Testis (tissue), 3 donors: ENCODE measurements around the gene CFL1. TPM values are rescaled to one million over a fixed set of nuclear protein-coding genes. Genes with fewer than 3 reads are reported as not detected.

Experiments used
- DNase-seq: peaks from one replicate; pipeline ENCODE4 v3.0.0-alpha.2; 2019
- H3K27ac ChIP-seq, 2 donors: fragments of 200-600 bp; sonication (generic); one replicate each; pipeline ENCODE4 v1.5.1; 2019
- H3K27me3 ChIP-seq: fragments of 200-600 bp; sonication (generic); one replicate; pipeline ENCODE4 v1.5.1; 2019
- H3K36me3 ChIP-seq: fragments of 200-600 bp; sonication (generic); one replicate; pipeline ENCODE4 v1.5.1; 2017; ENCODE audit warnings: low read depth; ENCODE audit errors: missing control alignments
- H3K4me1 ChIP-seq: fragments of 200-600 bp; sonication (generic); one replicate; pipeline ENCODE4 v1.5.1; 2019
- H3K4me3 ChIP-seq, 2 donors: fragments of 200-600 bp; sonication (generic); one replicate each; pipeline ENCODE4 v1.5.1; 2017 to 2019
- H3K9me3 ChIP-seq: fragments of 200-600 bp; sonication (generic); one replicate; pipeline ENCODE4 v1.5.1; 2017
- CTCF ChIP-seq, 3 experiments: fragments of 450-650 bp in 2 of 3; fragments of 200-600 bp in 1 of 3; sonication (generic) in 1 of 3; IDR thresholded peaks; one replicate each; pipeline ENCODE4 v1.5.1; 2016 to 2019; ENCODE audit warnings: antibody characterized with exemption in 3 of 3, mild to moderate bottlenecking in 2 of 3, moderate library complexity in 1 of 3
- POLR2A ChIP-seq: fragments of 450-650 bp; IDR thresholded peaks from one replicate; pipeline ENCODE4 v1.6.1; 2017; ENCODE audit warnings: antibody characterized with exemption, mild to moderate bottlenecking, moderate library complexity
- WGBS, 2 donors: methylation state at CpG; one replicate each; pipeline ENCODE4 v1.1.5; 2018; 5-methylcytosine and 5-hydroxymethylcytosine counted together
- intact Hi-C: fragments of 100-400 bp; cut with DNase I; formaldehyde crosslinking; loops from one replicate; pipeline ENCODE4 v1.15.1; 2023; ENCODE audit warnings: low total_unique reads
- polyA plus RNA-seq: library from polyadenylated mRNA; stranded (reverse); fragments of 350-450 nt; fragmentation: Illumina TruSeq; extraction: RNeasy Lipid Tissue Mini Kit (QIAGEN cat#74804); gene quantifications from one replicate; pipeline ENCODE4 v1.2.3, GENCODE V29; 2014; ENCODE audit warnings: low read depth, low replicate concordance; ENCODE audit not compliant: insufficient read depth
- total RNA-seq, 2 donors: library from RNA; depleted of rRNA; stranded (reverse); fragments of >200 nt; gene quantifications; one replicate each; pipeline ENCODE4 v1.2.3, GENCODE V29; 2016

The CFL1 gene
- total and polyA plus RNA-seq, 3 donors from 2014 or later = 522 to 647 (median 570) TPM

GRCh38 chr11:65847746-65848145 is 10.2 kb downstream of the CFL1 start:
- Histone ChIP-seq H3K9me3 (no peaks in the 10 kb centered on the region), H3K36me3 (no peaks in the 10 kb centered on the region), H3K4me3 (no peak overlapping the region), H3K27ac (no peak overlapping the region), H3K27me3 (no peaks in the 10 kb centered on the region), H3K4me1 (no peaks in the 10 kb centered on the region)
- WGBS, 2 donors = 81 to 91% methylated on average over 3 of the region's 3 CpGs
- DNase-seq = no peak
- intact Hi-C loops = no loop called here
- TF ChIP-seq CTCF (IDR thresholded peaks at IDR 0.05) (no peak), POLR2A (no peak)

GRCh38 chr11:65844231-65844872 is 13.6 kb downstream of the CFL1 start:
- TF ChIP-seq POLR2A (no peak), CTCF (IDR thresholded peaks at IDR 0.05) (no peak)
- intact Hi-C loops = no loop called here
- H3K36me3 ChIP-seq = no peaks in the 10 kb centered on the region

GRCh38 chr11:65843811-65844210 is 14.2 kb downstream of the CFL1 start:
- intact Hi-C loops = no loop called here
- Histone ChIP-seq H3K36me3 (no peaks in the 10 kb centered on the region), H3K4me1 (no peaks in the 10 kb centered on the region), H3K9me3 (no peaks in the 10 kb centered on the region), H3K27ac (no peak overlapping the region), H3K27me3 (no peaks in the 10 kb centered on the region), H3K4me3 (no peak overlapping the region)
- DNase-seq = no peak
- no peak for TF ChIP-seq POLR2A
- no peak for TF ChIP-seq CTCF (IDR thresholded peaks at IDR 0.05)
- 97% methylated on average over 3 of the region's 3 CpGs for WGBS, 2 donors

More at GRCh38 chr11:65844231-65844872, 13.6 kb downstream of the CFL1 start:
- Histone ChIP-seq H3K4me3 (no peak overlapping the region), H3K9me3 (no peaks in the 10 kb centered on the region), H3K27ac (no peak overlapping the region), H3K27me3 (no peaks in the 10 kb centered on the region), H3K4me1 (no peaks in the 10 kb centered on the region)
- no peak for DNase-seq
- 80 to 86% methylated on average over 10 of the region's 10 CpGs for WGBS, 2 donors

- H3K4me1 ChIP-seq = no peaks in the 10 kb centered on the region
- H3K36me3 ChIP-seq = no peaks in the 10 kb centered on the region
- intact Hi-C loops = no loop called here
- no peak overlapping the region for H3K4me3 ChIP-seq
- H3K27me3 ChIP-seq = no peaks in the 10 kb centered on the region
- H3K27ac ChIP-seq = no peak overlapping the region
- TF ChIP-seq POLR2A = no peak
- TF ChIP-seq CTCF (IDR thresholded peaks at IDR 0.05) = no peak
- no peak for DNase-seq
- 89 to 95% methylated on average over 4 of the region's 4 CpGs for WGBS, 2 donors
- H3K9me3 ChIP-seq = no peaks in the 10 kb centered on the region
Measured at GRCh38 chr11:65842144-65842543, 15.8 kb downstream of the CFL1 start.

GRCh38 chr11:65834202-65834601 is 23.8 kb downstream of the CFL1 start:
- H3K27me3 ChIP-seq = no peaks in the 10 kb centered on the region
- TF ChIP-seq POLR2A = no peak
- TF ChIP-seq CTCF (IDR thresholded peaks at IDR 0.05) = no peak
- no peaks in the 10 kb centered on the region for H3K9me3 ChIP-seq
- no peak overlapping the region for H3K27ac ChIP-seq
- H3K36me3 ChIP-seq = no peaks in the 10 kb centered on the region
- intact Hi-C loops = no loop called here
- 22 to 48% methylated on average over 6 of the region's 6 CpGs for WGBS, 2 donors
- DNase-seq = no peak
- peak overlapping the region; percentile 61 to 71 for H3K4me3 ChIP-seq
- H3K4me1 ChIP-seq = peaks cover 3% of the 10 kb centered on the region
